Gastrocnemius medialis (tissue), 4 donors: ENCODE data around the gene BRINP1. TPM values are rescaled to one million over a fixed set of nuclear protein-coding genes. Genes with fewer than 3 reads are reported as not detected.

Experiments
- ATAC-seq, 2 donors: fragments of 150-250 bp; one replicate each; pipeline ENCODE4 v1.9.1; 2016
- DNase-seq, 2 donors: peaks; one replicate each; pipeline ENCODE4 v3.0.0-alpha.2; 2019
- H3K27ac ChIP-seq, 4 donors: fragments of 200-600 bp; sonication (generic); 1 replicate in 1 of 4; 2 replicates in 3 of 4; pipeline ENCODE4 v1.5.1; 2016 to 2018; ENCODE audit warnings: mild to moderate bottlenecking in 2 of 4, moderate library complexity in 1 of 4
- H3K27me3 ChIP-seq, 3 donors: fragments of 200-600 bp; sonication (generic) in 2 of 3; 1 replicate in 1 of 3; 2 replicates in 2 of 3; pipeline versions ENCODE4 v1.5.1 to v1.6.0; 2016 to 2019; ENCODE audit warnings: mild to moderate bottlenecking in 1 of 3, moderate library complexity in 1 of 3
- H3K36me3 ChIP-seq, 2 donors: fragments of 200-600 bp; sonication (generic) in 1 of 2; one replicate each; pipeline ENCODE4 v1.5.1; 2017 to 2018
- H3K4me1 ChIP-seq, 2 donors: fragments of 200-600 bp; sonication (generic) in 1 of 2; one replicate each; pipeline ENCODE4 v1.5.1; 2016 to 2017; ENCODE audit warnings: mild to moderate bottlenecking in 2 of 2
- H3K4me3 ChIP-seq, 4 donors: fragments of 200-600 bp; sonication (generic) in 3 of 4; 1 replicate in 1 of 4; 2 replicates in 3 of 4; pipeline ENCODE4 v1.5.1; 2016 to 2019; ENCODE audit warnings: mild to moderate bottlenecking in 2 of 4
- H3K9me3 ChIP-seq, 3 donors: fragments of 200-600 bp; sonication (generic) in 2 of 3; 1 replicate in 1 of 3; 2 replicates in 2 of 3; pipeline ENCODE4 v1.5.1; 2016 to 2019
- POLR2A ChIP-seq, 2 donors: fragments of 450-650 bp; IDR thresholded peaks; one replicate each; pipeline ENCODE4 v1.6.1; 2017; ENCODE audit warnings: antibody characterized with exemption in 2 of 2, mild to moderate bottlenecking in 2 of 2, moderate library complexity in 2 of 2
- in situ Hi-C, 4 donors: fragments of 200-750 bp; cut with MboI; loops; one replicate each; pipeline versions ENCODE4 v1.15.0 to v1.8.0; 2017; ENCODE audit warnings: low sequenced_read_pairs in 4 of 4
- intact Hi-C: fragments of 100-400 bp; cut with DNase I; formaldehyde crosslinking; loops from one replicate; pipeline ENCODE4 v1.15.1; 2023; ENCODE audit warnings: low total_unique reads
- total RNA-seq, 4 donors: library from RNA; depleted of rRNA; stranded (reverse); fragments of >200 nt; gene quantifications; one replicate each; pipeline versions ENCODE4 v1.1.0 to v1.2.3, GENCODE V29; 2016
- TF ChIP-seq, protein P1 (sequence below), 5 experiments: fragments of 450-650 bp in 3 of 5; fragments of 200-600 bp in 2 of 5; sonication (generic) in 2 of 5; IDR thresholded peaks in 4 of 5; conservative IDR thresholded peaks in 1 of 5; 1 replicate in 4 of 5; 2 replicates in 1 of 5; pipeline ENCODE4 v1.5.1; 2016 to 2019; ENCODE audit warnings: antibody characterized with exemption in 5 of 5, mild to moderate bottlenecking in 3 of 5, moderate library complexity in 3 of 5

Gene BRINP1
- total RNA-seq, 4 donors from 2014 or later, result 0.07 TPM; not detected in 3

DNA sequence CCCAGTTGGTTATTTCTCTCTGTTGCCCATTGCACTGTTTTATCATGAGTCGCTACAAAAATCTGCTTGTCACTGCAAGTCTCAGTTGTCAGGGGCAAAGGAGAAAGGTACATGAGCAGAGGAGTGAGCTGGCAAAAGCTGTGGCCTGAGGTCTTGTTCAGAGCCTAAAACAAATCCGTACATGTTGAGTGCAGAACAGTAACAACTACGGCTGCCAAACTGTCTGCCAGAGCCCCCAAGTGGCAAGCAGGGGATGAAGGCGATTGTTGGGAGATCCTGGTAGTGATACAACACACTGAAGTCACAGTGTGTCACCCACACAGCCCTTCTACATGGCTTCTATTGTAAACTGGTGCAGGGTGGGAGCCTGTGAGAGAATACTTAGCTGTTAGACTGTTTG, 50.9 kb downstream of the BRINP1 start:
- TF ChIP-seq, protein P1, sequence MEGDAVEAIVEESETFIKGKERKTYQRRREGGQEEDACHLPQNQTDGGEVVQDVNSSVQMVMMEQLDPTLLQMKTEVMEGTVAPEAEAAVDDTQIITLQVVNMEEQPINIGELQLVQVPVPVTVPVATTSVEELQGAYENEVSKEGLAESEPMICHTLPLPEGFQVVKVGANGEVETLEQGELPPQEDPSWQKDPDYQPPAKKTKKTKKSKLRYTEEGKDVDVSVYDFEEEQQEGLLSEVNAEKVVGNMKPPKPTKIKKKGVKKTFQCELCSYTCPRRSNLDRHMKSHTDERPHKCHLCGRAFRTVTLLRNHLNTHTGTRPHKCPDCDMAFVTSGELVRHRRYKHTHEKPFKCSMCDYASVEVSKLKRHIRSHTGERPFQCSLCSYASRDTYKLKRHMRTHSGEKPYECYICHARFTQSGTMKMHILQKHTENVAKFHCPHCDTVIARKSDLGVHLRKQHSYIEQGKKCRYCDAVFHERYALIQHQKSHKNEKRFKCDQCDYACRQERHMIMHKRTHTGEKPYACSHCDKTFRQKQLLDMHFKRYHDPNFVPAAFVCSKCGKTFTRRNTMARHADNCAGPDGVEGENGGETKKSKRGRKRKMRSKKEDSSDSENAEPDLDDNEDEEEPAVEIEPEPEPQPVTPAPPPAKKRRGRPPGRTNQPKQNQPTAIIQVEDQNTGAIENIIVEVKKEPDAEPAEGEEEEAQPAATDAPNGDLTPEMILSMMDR (IDR thresholded peaks at IDR 0.05 in 4 of 5, conservative IDR thresholded peaks at IDR 0.05 in 1 of 5), result no peak
- no peak for TF ChIP-seq POLR2A (IDR thresholded peaks at IDR 0.05)
- intact Hi-C loops (no loop called here), in situ Hi-C loops (no loop called here)
- no peaks in the 10 kb centered on the region for H3K4me1 ChIP-seq
- H3K36me3 ChIP-seq, result no peaks in the 10 kb centered on the region
- no peaks in the 10 kb centered on the region for H3K9me3 ChIP-seq
- DNase-seq (no peak), ATAC-seq (no peak)
- H3K4me3 ChIP-seq, result no peak overlapping the region
- no peak overlapping the region for H3K27ac ChIP-seq
- H3K27me3 ChIP-seq, result no peaks in the 10 kb centered on the region

GRCh38 chr9:119313846-119314245, 55.4 kb downstream of the BRINP1 start:
- Histone ChIP-seq H3K4me1 (no peaks in the 10 kb centered on the region), H3K36me3 (no peaks in the 10 kb centered on the region), H3K9me3 (no peaks in the 10 kb centered on the region), H3K4me3 (no peak overlapping the region), H3K27ac (no peak overlapping the region), H3K27me3 (no peaks in the 10 kb centered on the region)
- no peak for ATAC-seq
- in situ Hi-C loops, result no loop called here
- no peak for DNase-seq
- no peak for TF ChIP-seq POLR2A (IDR thresholded peaks at IDR 0.05)
- TF ChIP-seq, protein P1 (IDR thresholded peaks at IDR 0.05 in 4 of 5, conservative IDR thresholded peaks at IDR 0.05 in 1 of 5), result no peak
- intact Hi-C loops, result no loop called here

GRCh38 chr9:119310741-119311140, 58.5 kb downstream of the BRINP1 start:
- TF ChIP-seq, protein P1 (IDR thresholded peaks at IDR 0.05 in 4 of 5, conservative IDR thresholded peaks at IDR 0.05 in 1 of 5), result no peak
- Histone ChIP-seq H3K4me1 (no peaks in the 10 kb centered on the region), H3K36me3 (no peaks in the 10 kb centered on the region), H3K9me3 (no peaks in the 10 kb centered on the region), H3K27me3 (no peaks in the 10 kb centered on the region), H3K4me3 (no peak overlapping the region), H3K27ac (no peak overlapping the region)
- intact Hi-C loops (no loop called here), in situ Hi-C loops (no loop called here)
- ATAC-seq, result no peak
- no peak for DNase-seq

GRCh38 chr9:119307471-119307870, 61.8 kb downstream of the BRINP1 start:
- Histone ChIP-seq H3K27me3 (no peaks in the 10 kb centered on the region), H3K9me3 (no peaks in the 10 kb centered on the region), H3K36me3 (no peaks in the 10 kb centered on the region), H3K27ac (no peak overlapping the region), H3K4me1 (no peaks in the 10 kb centered on the region), H3K4me3 (no peak overlapping the region)
- DNase-seq, result no peak
- intact Hi-C loops (no loop called here), in situ Hi-C loops (no loop called here)
- TF ChIP-seq, protein P1 (IDR thresholded peaks at IDR 0.05 in 4 of 5, conservative IDR thresholded peaks at IDR 0.05 in 1 of 5), result no peak
- TF ChIP-seq POLR2A (IDR thresholded peaks at IDR 0.05), result no peak
- ATAC-seq, result no peak

GRCh38 chr9:119304555-119304954, 64.7 kb downstream of the BRINP1 start:
- DNase-seq (no peak), ATAC-seq (no peak)
- H3K9me3 ChIP-seq, result no peaks in the 10 kb centered on the region
- intact Hi-C loops (no loop called here), in situ Hi-C loops (no loop called here)
- TF ChIP-seq POLR2A (IDR thresholded peaks at IDR 0.05), result no peak
- TF ChIP-seq, protein P1 (IDR thresholded peaks at IDR 0.05 in 4 of 5, conservative IDR thresholded peaks at IDR 0.05 in 1 of 5), result no peak
- no peaks in the 10 kb centered on the region for H3K4me1 ChIP-seq
- H3K27ac ChIP-seq, result no peak overlapping the region
- H3K36me3 ChIP-seq, result no peaks in the 10 kb centered on the region
- no peaks in the 10 kb centered on the region for H3K27me3 ChIP-seq
- H3K4me3 ChIP-seq, result no peak overlapping the region
